NCI-H82 (cell line): Measurements from ENCODE around the gene EMC1.
"Not testable (repeated sequence)": the region's sequence is repeated elsewhere in the genome, so short reads cannot be mapped to it uniquely, and the experiment has no call there.

Experiments
- DNase-seq: peaks from one replicate; lab custom pipeline; 2025; lab: John Stamatoyannopoulos, UW

The EMC1 gene

GRCh38 chr1:19189270-19189669 lies 62.1 kb downstream of the EMC1 start:
- no peak for DNase-seq

GRCh38 chr1:19187852-19188251 lies 63.5 kb downstream of the EMC1 start:
- DNase-seq, result no peak

GRCh38 chr1:19186001-19186400 lies 65.3 kb downstream of the EMC1 start:
- DNase-seq, result no peak

GRCh38 chr1:19182223-19182622 lies 69.1 kb downstream of the EMC1 start:
- no peak for DNase-seq

GRCh38 chr1:19180265-19180657 lies 71.1 kb downstream of the EMC1 start:
- not testable (repeated sequence) for DNase-seq

- DNase-seq, result peak; percentile 53
Measured at GRCh38 chr1:19179597-19180264, 71.6 kb downstream of the EMC1 start.

DNA sequence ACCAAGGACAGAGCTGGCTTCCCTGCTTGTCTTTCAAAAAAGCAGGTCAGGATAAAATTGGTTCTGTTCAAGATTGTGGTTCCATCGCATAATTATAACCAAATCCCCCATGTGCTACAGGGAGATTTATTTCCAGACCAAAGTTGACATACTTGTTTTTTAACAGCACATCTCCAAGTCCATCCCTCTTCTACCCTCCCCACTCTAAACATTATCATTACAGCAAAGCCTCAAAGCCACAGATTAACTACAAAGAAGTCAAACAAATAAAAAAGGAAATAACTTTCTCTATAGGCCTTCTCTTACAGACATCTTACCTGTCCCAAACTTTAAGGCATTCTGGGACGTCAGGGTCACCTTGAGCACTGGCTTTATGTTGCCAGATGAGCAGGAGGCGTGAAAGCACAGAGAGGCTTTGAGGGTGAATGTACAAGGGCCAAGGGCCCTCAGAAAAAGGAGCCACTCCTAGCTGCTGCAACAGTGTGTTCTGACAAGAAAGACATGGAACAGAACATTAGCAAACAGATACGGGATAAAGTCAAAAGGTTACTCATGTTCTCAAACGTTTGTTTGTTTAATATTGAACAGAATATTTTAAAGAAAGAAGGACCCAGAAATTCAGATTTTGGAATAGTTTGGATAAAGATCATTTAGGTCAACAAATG lies 72.5 kb downstream of the EMC1 start:
- no peak for DNase-seq

DNA sequence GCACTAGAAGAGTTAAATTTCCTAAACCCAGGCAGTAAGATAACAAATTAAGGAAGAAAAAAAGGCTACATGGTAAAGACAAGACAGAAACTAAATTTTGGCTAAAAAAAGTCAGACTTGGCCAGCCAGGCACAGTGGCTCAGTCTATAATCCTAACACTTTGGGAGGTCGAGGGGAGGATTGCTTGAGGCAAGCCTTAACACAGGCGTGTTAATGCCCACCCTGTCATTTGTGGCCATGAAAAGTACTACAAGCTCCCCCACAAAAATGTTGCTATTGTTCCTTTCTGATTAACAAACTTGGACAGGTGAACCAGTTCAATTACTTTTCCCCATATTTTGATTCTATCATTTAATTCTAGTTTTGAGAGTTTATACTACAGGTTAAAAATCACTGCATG lies 73.5 kb downstream of the EMC1 start:
- DNase-seq, result no peak

- DNase-seq, result no peak
Measured at GRCh38 chr1:19169642-19170041, 81.7 kb downstream of the EMC1 start.

DNA sequence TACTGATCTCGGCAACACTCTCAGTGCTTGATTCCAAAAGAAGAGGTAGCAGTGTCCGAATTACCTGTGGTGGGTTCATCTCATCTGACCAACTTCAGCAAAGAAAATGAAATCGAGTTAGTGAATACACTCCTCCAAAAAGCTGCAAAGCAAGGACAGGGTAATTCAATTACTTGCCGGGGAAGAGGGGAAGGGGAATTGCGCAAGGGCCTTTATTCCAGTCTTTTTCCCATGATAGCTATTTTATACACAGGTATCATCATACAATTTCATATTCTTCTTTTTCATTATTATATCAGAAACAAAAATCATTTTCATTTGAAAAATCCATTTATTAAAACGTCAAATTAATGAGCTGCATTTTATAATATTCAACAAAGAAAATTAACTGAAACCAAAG lies 84.2 kb downstream of the EMC1 start:
- no peak for DNase-seq

- DNase-seq, result no peak
Measured at GRCh38 chr1:19166066-19166465, 85.3 kb downstream of the EMC1 start.
